COLO829 (cell line): ENCODE data around the gene CCNB1IP1.
"Not testable (repeated sequence)": the region's sequence is repeated elsewhere in the genome, so short reads cannot be mapped to it uniquely, and the experiment has no call there.

Experiments used
- DNase-seq: peaks from one replicate; pipeline ENCODE4 v3.0.0; 2012; ENCODE audit warnings: low spot score

CCNB1IP1 gene

GRCh38 chr14:20332788-20333493 lies at the start of gene CCNB1IP1:
TSS of gene CCNB1IP1 (minus strand) at chr14:20333279. CDS start at chr14:20316523, 16,756 bp downstream.
- DNase-seq, result peak; percentile 92

DNA sequence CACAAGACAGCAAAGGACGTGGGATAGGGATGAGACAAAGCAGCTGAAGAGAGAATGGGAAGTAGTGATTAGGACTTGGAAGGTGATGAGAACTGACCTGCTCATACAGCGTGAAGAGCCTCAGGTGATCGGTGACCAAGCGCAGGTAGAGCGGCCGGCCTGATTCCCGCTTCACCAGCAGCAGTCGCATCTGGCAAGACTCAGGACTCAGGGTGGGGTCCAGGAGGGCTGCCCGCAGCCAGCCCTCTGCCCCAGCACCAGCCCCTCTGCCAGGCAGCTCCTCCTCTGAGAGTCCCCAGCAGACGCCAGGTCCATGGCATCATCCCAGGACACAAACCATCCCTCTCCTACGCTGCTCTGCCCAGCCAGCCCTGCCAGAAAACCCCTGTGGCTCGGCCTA lies 49.4 kb upstream of the CCNB1IP1 start:
- DNase-seq, result no peak

DNA sequence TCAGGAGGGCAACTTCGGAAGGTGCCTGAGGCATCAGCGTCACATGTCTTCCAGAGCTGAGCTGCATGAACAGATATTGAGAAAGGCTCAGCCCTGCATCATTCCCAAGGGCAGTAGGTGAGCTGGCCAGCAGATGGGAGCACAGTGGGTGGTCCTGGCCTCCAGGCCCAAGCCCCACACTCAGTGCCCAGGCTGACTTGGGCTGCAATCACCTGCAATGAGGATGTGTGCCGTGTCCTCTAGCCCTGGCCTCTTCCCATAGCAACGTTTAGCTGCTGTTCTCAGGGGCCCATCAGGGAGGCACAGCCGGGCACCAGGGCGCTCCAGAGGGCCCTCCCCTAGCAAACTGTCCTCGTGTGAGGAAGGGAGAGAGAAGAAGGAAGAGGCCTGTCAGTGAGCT lies 48.3 kb upstream of the CCNB1IP1 start:
- DNase-seq, result no peak

- DNase-seq, result no peak
Measured at GRCh38 chr14:20380681-20381080, 47.6 kb upstream of the CCNB1IP1 start.

GRCh38 chr14:20379743-20380142 lies 46.7 kb upstream of the CCNB1IP1 start:
- DNase-seq, result no peak

GRCh38 chr14:20377171-20377570 lies 44.1 kb upstream of the CCNB1IP1 start:
- no peak for DNase-seq

DNA sequence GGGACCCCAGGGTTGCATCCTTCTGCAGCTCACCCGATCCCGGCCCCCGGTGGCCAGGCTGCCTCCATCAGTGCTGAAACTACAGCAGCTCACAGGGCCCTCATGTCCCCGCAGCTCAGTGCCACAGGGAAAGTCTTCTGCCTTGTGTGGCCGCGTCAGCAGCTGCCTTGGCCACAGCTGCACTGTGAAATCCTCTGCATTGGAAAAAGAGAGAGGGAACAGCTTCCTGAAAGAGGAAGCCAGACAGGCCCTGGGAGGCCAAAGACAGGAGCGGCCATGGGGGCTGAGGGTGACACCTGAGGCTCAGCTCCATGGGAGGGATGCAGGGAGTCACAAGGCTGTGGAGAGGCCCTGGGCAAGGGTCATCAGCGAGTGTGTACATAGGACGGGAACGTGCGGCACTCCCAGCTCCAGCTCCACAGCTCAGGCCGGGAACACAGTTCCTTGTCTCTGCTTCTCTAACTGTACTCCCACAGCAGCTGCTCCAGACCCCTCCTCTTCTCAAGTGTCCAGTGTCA lies 43.1 kb upstream of the CCNB1IP1 start:
- DNase-seq, result no peak

DNA sequence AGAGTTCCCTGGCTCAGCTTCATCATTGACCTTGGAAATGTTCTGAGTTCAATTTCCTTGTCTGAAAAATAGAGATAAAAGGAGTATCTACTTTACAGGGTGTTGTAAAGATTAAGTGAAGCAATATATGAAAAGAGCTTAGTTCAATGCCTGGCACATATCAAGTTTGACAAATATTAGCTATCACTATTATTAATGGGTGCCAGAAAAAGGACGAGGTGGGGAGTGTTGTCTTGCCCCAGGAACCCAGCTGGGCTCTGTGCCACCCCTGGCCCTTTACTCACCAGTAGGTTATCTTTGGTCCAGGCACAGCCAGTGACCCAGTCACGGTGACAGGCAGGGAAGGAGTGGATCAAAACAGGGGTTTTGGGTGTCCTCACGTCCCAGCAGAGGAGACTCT lies 42.4 kb upstream of the CCNB1IP1 start:
- DNase-seq, result no peak

GRCh38 chr14:20372796-20373195 lies 39.7 kb upstream of the CCNB1IP1 start:
- DNase-seq, result no peak

- DNase-seq, result no peak
Measured at GRCh38 chr14:20365928-20366327, 32.8 kb upstream of the CCNB1IP1 start.

GRCh38 chr14:20358474-20358873 lies 25.4 kb upstream of the CCNB1IP1 start:
- DNase-seq, result not testable (repeated sequence)

- no peak for DNase-seq
Measured at GRCh38 chr14:20356422-20356821, 23.3 kb upstream of the CCNB1IP1 start.

GRCh38 chr14:20350860-20351259 lies 17.8 kb upstream of the CCNB1IP1 start:
- no peak for DNase-seq

DNA sequence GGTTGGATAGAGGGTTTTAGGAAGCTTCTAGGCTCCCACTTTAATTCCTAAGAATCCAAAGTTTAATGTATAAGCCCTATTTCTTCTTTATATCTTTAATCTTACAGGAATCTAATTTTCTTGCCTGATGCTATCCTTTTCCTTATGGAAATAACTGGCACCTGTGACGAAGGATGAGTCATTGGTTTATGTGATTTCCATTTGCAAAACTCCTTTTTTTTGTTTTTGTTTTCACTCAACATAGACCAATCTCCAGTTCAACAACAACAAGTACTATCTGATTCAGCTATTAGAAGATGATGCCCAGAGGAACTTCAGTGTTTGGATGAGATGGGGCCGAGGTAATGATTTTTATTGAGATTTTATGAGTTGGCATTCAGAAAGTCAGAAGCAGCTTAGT lies 17.2 kb upstream of the CCNB1IP1 start:
- no peak for DNase-seq

GRCh38 chr14:20347747-20348146 lies 14.7 kb upstream of the CCNB1IP1 start:
- no peak for DNase-seq

GRCh38 chr14:20346713-20347112 lies 13.6 kb upstream of the CCNB1IP1 start:
- DNase-seq, result no peak

DNA sequence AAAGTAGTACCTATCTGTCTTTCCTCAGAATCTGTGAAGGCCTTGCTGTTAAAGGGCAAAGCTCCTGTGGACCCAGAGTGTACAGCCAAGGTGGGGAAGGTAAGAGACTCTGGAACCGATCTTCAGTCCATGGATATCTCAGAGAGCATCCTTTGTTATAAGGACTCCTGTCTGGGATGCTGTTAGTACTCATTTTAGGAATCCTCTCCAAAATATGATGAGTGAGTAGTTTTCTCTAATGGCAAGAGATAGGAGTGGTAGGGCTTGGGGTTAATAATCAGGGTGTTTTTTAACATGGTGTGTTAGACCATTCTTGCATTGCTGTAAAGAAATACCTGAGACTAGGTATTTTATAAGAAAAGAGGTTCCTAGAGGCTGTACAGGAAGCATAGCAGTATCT lies 12.3 kb upstream of the CCNB1IP1 start:
- DNase-seq, result no peak

- no peak for DNase-seq
Measured at GRCh38 chr14:20343862-20344220, 10.8 kb upstream of the CCNB1IP1 start.

- DNase-seq, result peak; percentile 98
Measured at GRCh38 chr14:20343092-20343861, 10.2 kb upstream of the CCNB1IP1 start, which contains the start of gene PARP2. TSS of gene PARP2 (plus strand) at chr14:20343635. CDS start at chr14:20343642, 7 bp downstream.

GRCh38 chr14:20341646-20342045 lies 8.6 kb upstream of the CCNB1IP1 start:
- DNase-seq, result no peak

GRCh38 chr14:20341032-20341431 lies 8.0 kb upstream of the CCNB1IP1 start:
- not testable (repeated sequence) for DNase-seq

DNA sequence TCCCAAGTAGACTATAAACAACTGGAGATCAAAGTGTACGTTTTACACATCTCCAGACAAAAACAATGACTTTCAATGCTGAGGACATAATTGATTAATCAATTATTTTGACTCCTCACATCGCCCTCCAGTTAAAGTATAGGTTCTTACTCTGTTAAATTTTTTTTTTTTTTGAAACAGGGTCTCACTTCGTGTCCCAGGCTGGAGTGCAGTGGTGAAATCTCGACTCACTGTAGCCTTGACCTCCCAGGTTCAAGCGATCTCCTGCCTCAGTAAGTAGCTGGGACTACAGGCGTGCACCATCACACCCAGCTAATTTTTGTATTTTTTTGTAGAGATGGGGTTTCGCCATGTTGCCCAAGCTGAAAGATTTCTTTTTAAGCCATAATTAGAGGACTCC lies 938 bp upstream of the CCNB1IP1 start:
- DNase-seq, result no peak

DNA sequence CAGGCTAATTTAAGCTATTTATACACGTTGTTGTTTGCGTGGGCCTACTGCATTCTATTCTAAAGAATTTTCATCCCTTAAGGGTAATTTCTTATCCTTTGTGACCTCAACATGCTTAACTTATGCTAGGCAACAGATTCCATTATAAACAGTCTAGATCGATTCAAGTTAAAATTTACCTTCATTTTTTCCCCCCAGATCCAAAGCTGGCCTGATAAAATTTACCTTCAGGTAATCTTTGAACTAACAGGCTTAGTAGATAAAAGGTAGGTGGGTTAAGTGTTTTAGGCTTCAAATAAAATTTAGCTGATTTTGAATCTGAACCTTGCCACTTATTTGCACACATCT lies 389 bp upstream of the CCNB1IP1 start:
- DNase-seq, result no peak

DNA sequence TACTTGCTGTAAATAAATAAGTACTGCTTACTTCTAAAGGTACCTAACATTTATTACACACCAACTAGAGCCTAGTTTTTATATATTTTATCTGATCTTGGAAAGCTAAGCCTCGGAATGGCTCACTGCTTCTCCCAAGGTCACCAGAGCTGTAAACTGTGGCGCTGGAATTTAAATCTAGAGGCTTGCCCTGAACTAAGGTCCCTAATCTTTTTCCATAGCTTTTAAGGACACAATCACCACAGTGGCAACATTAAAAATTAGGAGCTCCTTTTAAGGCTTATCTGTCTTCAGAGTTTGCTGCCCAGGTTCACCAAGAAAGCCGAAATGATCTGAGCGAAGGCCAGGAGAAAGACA lies 670 bp downstream of the CCNB1IP1 start:
- no peak for DNase-seq
